Heart left ventricle (tissue), 13 donors: ENCODE data around the gene VEZT.

Experiments
- POLR2A ChIP-seq, 2 donors: fragments of 450-650 bp; IDR thresholded peaks; one replicate each; pipeline ENCODE4 v1.6.1; 2017; ENCODE audit warnings: antibody characterized with exemption in 2 of 2, mild to moderate bottlenecking in 2 of 2, moderate library complexity in 2 of 2
- TF ChIP-seq, protein P1 (sequence below), 12 donors: fragments of 200-600 bp; sonication (generic) in 4 of 12; IDR thresholded peaks; one replicate each; pipeline versions ENCODE4 v1.5.0 to v1.8.0; 2018 to 2022; ENCODE audit warnings: antibody characterized with exemption in 12 of 12, mild to moderate bottlenecking in 5 of 12
- donor health status: ischemic (EF 13 %, LVEDD 7.1; RV severe dilation, severe dysfunction).
- donor health status: DM: no; HTN: yes; CAD: no.
- donor health status: DM: no; HTN: no; CAD: no.
- donor health status: ischemic (EF 25% LVEDD 6.9; RV normal size, moderate dysfunction).
- donor health status: ischemic (EF 25% LVEDD 5.7; RV mildly dilated, moderate dysfunction).
- donor health status: ischemic (EF 35%, LVEDD 5.7; RV mildly dilated, moderate dysfunction).
- donor health status: nonischemic (EF 11% LVEDD 7.7; RV severe dilation, severe dysfunction).
- donor health status: DM: yes; HTN: yes; CAD: no.
- donor health status: PGD.
- donor health status: ischemic (EF 29% LVEDD 5.4; RV normal size, mild dysfunction).
- donor health status: nonischemic (EF 23%, LVEDD 6.1; RV moderate dilation, normal function).

DNA sequence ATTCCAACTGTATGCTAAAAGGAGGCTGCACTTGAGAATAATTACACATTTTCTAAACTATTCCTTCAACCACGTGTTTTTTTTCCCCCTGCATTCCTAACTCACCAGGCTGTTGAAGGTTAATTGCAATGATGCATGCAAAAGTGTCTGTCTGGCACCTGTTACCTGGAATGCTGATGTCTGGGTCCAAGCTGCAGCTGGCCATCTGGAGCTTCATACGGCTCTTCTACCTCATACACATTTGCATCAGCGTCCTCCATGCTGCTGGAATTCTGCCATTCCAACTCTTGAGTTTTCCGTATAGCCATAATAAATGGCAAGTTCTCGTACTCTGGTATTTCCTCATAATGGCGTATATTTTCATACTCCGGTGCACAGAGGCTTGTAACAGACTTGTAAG lies 8.9 kb upstream of the VEZT start:
- TF ChIP-seq, protein P1, sequence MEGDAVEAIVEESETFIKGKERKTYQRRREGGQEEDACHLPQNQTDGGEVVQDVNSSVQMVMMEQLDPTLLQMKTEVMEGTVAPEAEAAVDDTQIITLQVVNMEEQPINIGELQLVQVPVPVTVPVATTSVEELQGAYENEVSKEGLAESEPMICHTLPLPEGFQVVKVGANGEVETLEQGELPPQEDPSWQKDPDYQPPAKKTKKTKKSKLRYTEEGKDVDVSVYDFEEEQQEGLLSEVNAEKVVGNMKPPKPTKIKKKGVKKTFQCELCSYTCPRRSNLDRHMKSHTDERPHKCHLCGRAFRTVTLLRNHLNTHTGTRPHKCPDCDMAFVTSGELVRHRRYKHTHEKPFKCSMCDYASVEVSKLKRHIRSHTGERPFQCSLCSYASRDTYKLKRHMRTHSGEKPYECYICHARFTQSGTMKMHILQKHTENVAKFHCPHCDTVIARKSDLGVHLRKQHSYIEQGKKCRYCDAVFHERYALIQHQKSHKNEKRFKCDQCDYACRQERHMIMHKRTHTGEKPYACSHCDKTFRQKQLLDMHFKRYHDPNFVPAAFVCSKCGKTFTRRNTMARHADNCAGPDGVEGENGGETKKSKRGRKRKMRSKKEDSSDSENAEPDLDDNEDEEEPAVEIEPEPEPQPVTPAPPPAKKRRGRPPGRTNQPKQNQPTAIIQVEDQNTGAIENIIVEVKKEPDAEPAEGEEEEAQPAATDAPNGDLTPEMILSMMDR (IDR thresholded peaks at IDR 0.05) = no peak
- TF ChIP-seq POLR2A (IDR thresholded peaks at IDR 0.05) = no peak
